ENCODE measurements around the gene TCF3.

- TF ChIP-seq CTCF (IDR thresholded peaks at IDR 0.05; ENCODE audit: borderline replicate concordance, extremely low read depth, low read length, poor library complexity, severe bottlenecking) (no peak), EZH2 (IDR thresholded peaks at IDR 0.05; ENCODE audit: borderline replicate concordance, low read depth, low read length, severe bottlenecking) (no peak)
These were observed 72.0 kb downstream of the TCF3 start for GRCh38 chr19:1580382-1580781.
